ENCODE measurements around the gene NCOA7.
"Not testable (repeated sequence)": the region's sequence is repeated elsewhere in the genome, so short reads cannot be mapped to it uniquely, and the experiment has no call there.

The NCOA7 gene

GRCh38 chr6:125846292-125847024 is 55.7 kb downstream of the NCOA7 start:
- H3K4me3 Mint-ChIP-seq, result no peak overlapping the region
- H3K4me1 Mint-ChIP-seq (ENCODE audit: low read depth), result peaks cover 4% of the 10 kb centered on the region
- no peaks in the 10 kb centered on the region for H3K9me3 Mint-ChIP-seq
- H3K36me3 Mint-ChIP-seq (ENCODE audit: low read depth), result peaks cover 12% of the 10 kb centered on the region
- H3K27me3 Mint-ChIP-seq, result no peaks in the 10 kb centered on the region
- no peak overlapping the region for H3K27ac Mint-ChIP-seq

GRCh38 chr6:125848286-125848685 is 57.5 kb downstream of the NCOA7 start:
- H3K27ac Mint-ChIP-seq, H3K9me3 Mint-ChIP-seq, H3K4me3 Mint-ChIP-seq, H3K27me3 Mint-ChIP-seq: not testable (repeated sequence)
- Mint-ChIP-seq H3K36me3 (ENCODE audit: low read depth) (peaks cover 20% of the 10 kb centered on the region), H3K4me1 (ENCODE audit: low read depth) (peaks cover 14% of the 10 kb centered on the region)

- peaks cover 5% of the 10 kb centered on the region for H3K9me3 Mint-ChIP-seq
- peaks cover 17% of the 10 kb centered on the region for H3K4me1 Mint-ChIP-seq (ENCODE audit: low read depth)
- H3K4me3 Mint-ChIP-seq, result no peak overlapping the region
- no peaks in the 10 kb centered on the region for H3K27me3 Mint-ChIP-seq
- H3K36me3 Mint-ChIP-seq (ENCODE audit: low read depth), result peaks cover 24% of the 10 kb centered on the region
- no peak overlapping the region for H3K27ac Mint-ChIP-seq
Observed at GRCh38 chr6:125850361-125850760, 59.6 kb downstream of the NCOA7 start.

GRCh38 chr6:125852587-125852986 is 61.8 kb downstream of the NCOA7 start:
- Mint-ChIP-seq H3K4me3 (no peak overlapping the region), H3K27ac (no peak overlapping the region), H3K36me3 (ENCODE audit: low read depth) (peaks cover 24% of the 10 kb centered on the region), H3K9me3 (peaks cover 5% of the 10 kb centered on the region), H3K4me1 (ENCODE audit: low read depth) (peaks cover 17% of the 10 kb centered on the region), H3K27me3 (no peaks in the 10 kb centered on the region)

- Mint-ChIP-seq H3K9me3 (peaks cover 5% of the 10 kb centered on the region), H3K4me1 (ENCODE audit: low read depth) (peaks cover 17% of the 10 kb centered on the region), H3K27ac (no peak overlapping the region), H3K4me3 (no peak overlapping the region), H3K36me3 (ENCODE audit: low read depth) (peaks cover 23% of the 10 kb centered on the region), H3K27me3 (no peaks in the 10 kb centered on the region)
Observed at GRCh38 chr6:125853168-125853567, 62.4 kb downstream of the NCOA7 start.

GRCh38 chr6:125853756-125854155 is 63.0 kb downstream of the NCOA7 start:
- H3K4me3 Mint-ChIP-seq, result no peak overlapping the region
- H3K36me3 Mint-ChIP-seq (ENCODE audit: low read depth), result peaks cover 21% of the 10 kb centered on the region
- H3K9me3 Mint-ChIP-seq, result peaks cover 5% of the 10 kb centered on the region
- no peaks in the 10 kb centered on the region for H3K27me3 Mint-ChIP-seq
- H3K4me1 Mint-ChIP-seq (ENCODE audit: low read depth), result peaks cover 17% of the 10 kb centered on the region
- no peak overlapping the region for H3K27ac Mint-ChIP-seq

GRCh38 chr6:125854355-125854754 is 63.6 kb downstream of the NCOA7 start:
- no peak overlapping the region for H3K27ac Mint-ChIP-seq
- peaks cover 5% of the 10 kb centered on the region for H3K9me3 Mint-ChIP-seq
- peaks cover 17% of the 10 kb centered on the region for H3K4me1 Mint-ChIP-seq (ENCODE audit: low read depth)
- H3K36me3 Mint-ChIP-seq (ENCODE audit: low read depth), result peaks cover 27% of the 10 kb centered on the region
- H3K27me3 Mint-ChIP-seq, result no peaks in the 10 kb centered on the region
- no peak overlapping the region for H3K4me3 Mint-ChIP-seq

GRCh38 chr6:125855783-125856182 is 65.0 kb downstream of the NCOA7 start:
- H3K27ac Mint-ChIP-seq, result no peak overlapping the region
- H3K4me1 Mint-ChIP-seq (ENCODE audit: low read depth), result peaks cover 17% of the 10 kb centered on the region
- H3K4me3 Mint-ChIP-seq, result no peak overlapping the region
- H3K9me3 Mint-ChIP-seq, result peaks cover 5% of the 10 kb centered on the region
- peaks cover 30% of the 10 kb centered on the region for H3K36me3 Mint-ChIP-seq (ENCODE audit: low read depth)
- H3K27me3 Mint-ChIP-seq, result no peaks in the 10 kb centered on the region

GRCh38 chr6:125857846-125858245 is 67.1 kb downstream of the NCOA7 start:
- Mint-ChIP-seq H3K9me3 (no peaks in the 10 kb centered on the region), H3K4me3 (no peak overlapping the region), H3K27ac (no peak overlapping the region), H3K27me3 (no peaks in the 10 kb centered on the region), H3K4me1 (ENCODE audit: low read depth) (peaks cover 11% of the 10 kb centered on the region), H3K36me3 (ENCODE audit: low read depth) (peaks cover 33% of the 10 kb centered on the region)

GRCh38 chr6:125858427-125859320 is 67.9 kb downstream of the NCOA7 start:
- H3K27me3 Mint-ChIP-seq, result no peaks in the 10 kb centered on the region
- H3K4me1 Mint-ChIP-seq (ENCODE audit: low read depth), result peaks cover 3% of the 10 kb centered on the region
- H3K9me3 Mint-ChIP-seq, result no peaks in the 10 kb centered on the region
- H3K27ac Mint-ChIP-seq, result peak overlapping the region; percentile 10
- H3K36me3 Mint-ChIP-seq (ENCODE audit: low read depth), result peaks cover 30% of the 10 kb centered on the region
- no peak overlapping the region for H3K4me3 Mint-ChIP-seq

GRCh38 chr6:125859727-125860126 is 69.0 kb downstream of the NCOA7 start:
- no peak overlapping the region for H3K4me3 Mint-ChIP-seq
- peaks cover 3% of the 10 kb centered on the region for H3K4me1 Mint-ChIP-seq (ENCODE audit: low read depth)
- H3K36me3 Mint-ChIP-seq (ENCODE audit: low read depth), result peaks cover 29% of the 10 kb centered on the region
- H3K9me3 Mint-ChIP-seq, result no peaks in the 10 kb centered on the region
- no peak overlapping the region for H3K27ac Mint-ChIP-seq
- H3K27me3 Mint-ChIP-seq, result no peaks in the 10 kb centered on the region

- H3K9me3 Mint-ChIP-seq, result no peaks in the 10 kb centered on the region
- H3K4me1 Mint-ChIP-seq (ENCODE audit: low read depth), result no peaks in the 10 kb centered on the region
- H3K4me3 Mint-ChIP-seq, result no peak overlapping the region
- H3K27ac Mint-ChIP-seq, result peak overlapping the region; percentile 21
- peaks cover 19% of the 10 kb centered on the region for H3K36me3 Mint-ChIP-seq (ENCODE audit: low read depth)
- no peaks in the 10 kb centered on the region for H3K27me3 Mint-ChIP-seq
Observed at GRCh38 chr6:125863023-125863422, 72.3 kb downstream of the NCOA7 start.

GRCh38 chr6:125865015-125865414 is 74.3 kb downstream of the NCOA7 start:
- H3K4me1 Mint-ChIP-seq (ENCODE audit: low read depth), result no peaks in the 10 kb centered on the region
- no peak overlapping the region for H3K4me3 Mint-ChIP-seq
- no peaks in the 10 kb centered on the region for H3K27me3 Mint-ChIP-seq
- H3K9me3 Mint-ChIP-seq, result no peaks in the 10 kb centered on the region
- no peak overlapping the region for H3K27ac Mint-ChIP-seq
- peaks cover 11% of the 10 kb centered on the region for H3K36me3 Mint-ChIP-seq (ENCODE audit: low read depth)

- Mint-ChIP-seq H3K36me3 (ENCODE audit: low read depth) (peaks cover 14% of the 10 kb centered on the region), H3K4me1 (ENCODE audit: low read depth) (no peaks in the 10 kb centered on the region), H3K27ac (no peak overlapping the region), H3K4me3 (no peak overlapping the region), H3K9me3 (no peaks in the 10 kb centered on the region), H3K27me3 (no peaks in the 10 kb centered on the region)
Observed at GRCh38 chr6:125866433-125866832, 75.7 kb downstream of the NCOA7 start.

- no peak overlapping the region for H3K4me3 Mint-ChIP-seq
- no peaks in the 10 kb centered on the region for H3K27me3 Mint-ChIP-seq
- peaks cover 7% of the 10 kb centered on the region for H3K36me3 Mint-ChIP-seq (ENCODE audit: low read depth)
- H3K27ac Mint-ChIP-seq, result no peak overlapping the region
- H3K9me3 Mint-ChIP-seq, result no peaks in the 10 kb centered on the region
- H3K4me1 Mint-ChIP-seq (ENCODE audit: low read depth), result no peaks in the 10 kb centered on the region
Observed at GRCh38 chr6:125867483-125867942, 76.8 kb downstream of the NCOA7 start.

Measured in stimulated activated naive CD8-positive, alpha-beta T cell treated with anti-CD3 and anti-CD28 coated beads, Interleukin-15, Interleukin-2, amounts not matched to agents 100 ng/mL and 50 ng/mL, for 24 hours (primary cell).